Activated CD4-positive, alpha-beta T cell treated with anti-CD3 and anti-CD28 coated beads, Interleukin-2, amount 10 ng/mL, durations not matched to agents 24 days and 14 days (primary cell): ENCODE measurements around the gene THBS3. TPM values are rescaled to one million over a fixed set of nuclear protein-coding genes. Genes with fewer than 3 reads are reported as not detected.
"Not testable (repeated sequence)": the region's sequence is repeated elsewhere in the genome, so short reads cannot be mapped to it uniquely, and the experiment has no call there.

Source experiments
- DNase-seq: peaks from one replicate; pipeline ENCODE4 v3.0.0; 2022
- H3K27ac Mint-ChIP-seq: one replicate; pipeline ENCODE4 v1.8.0; 2022; ENCODE audit warnings: mild to moderate bottlenecking, mixed read lengths
- H3K27me3 Mint-ChIP-seq: one replicate; pipeline ENCODE4 v1.8.0; 2022; ENCODE audit warnings: mixed read lengths
- H3K36me3 Mint-ChIP-seq: one replicate; pipeline ENCODE4 v1.8.0; 2022; ENCODE audit warnings: low read depth, mild to moderate bottlenecking, mixed read lengths
- H3K4me1 Mint-ChIP-seq: one replicate; pipeline ENCODE4 v1.8.0; 2021; ENCODE audit warnings: mixed read lengths
- H3K4me3 Mint-ChIP-seq: one replicate; pipeline ENCODE4 v1.8.0; 2022; ENCODE audit warnings: mild to moderate bottlenecking, moderate library complexity, mixed read lengths
- H3K9me3 Mint-ChIP-seq: one replicate; pipeline ENCODE4 v1.8.0; 2021; ENCODE audit warnings: mixed read lengths
- intact Hi-C: fragments of 100-400 bp; cut with micrococcal nuclease; formaldehyde crosslinking; loops from one replicate; pipeline ENCODE4 v1.15.1; 2023
- total RNA-seq: library from RNA; stranded (reverse); gene quantifications from 2 replicates; pipeline ENCODE4 v1.2.3, GENCODE V29; 2022

Gene THBS3
- total RNA-seq, 1 donor from 2014 or later = 10.6 TPM

GRCh38 chr1:155196103-155196892, 11.4 kb downstream of the THBS3 start:
- Mint-ChIP-seq H3K27ac (no peak overlapping the region), H3K4me3 (peak overlapping the region; percentile 89), H3K36me3 (peaks cover 24% of the 10 kb centered on the region), H3K27me3 (no peaks in the 10 kb centered on the region), H3K9me3 (no peaks in the 10 kb centered on the region), H3K4me1 (peaks cover 34% of the 10 kb centered on the region)
- intact Hi-C loops = no loop called here
- DNase-seq = no peak

DNA sequence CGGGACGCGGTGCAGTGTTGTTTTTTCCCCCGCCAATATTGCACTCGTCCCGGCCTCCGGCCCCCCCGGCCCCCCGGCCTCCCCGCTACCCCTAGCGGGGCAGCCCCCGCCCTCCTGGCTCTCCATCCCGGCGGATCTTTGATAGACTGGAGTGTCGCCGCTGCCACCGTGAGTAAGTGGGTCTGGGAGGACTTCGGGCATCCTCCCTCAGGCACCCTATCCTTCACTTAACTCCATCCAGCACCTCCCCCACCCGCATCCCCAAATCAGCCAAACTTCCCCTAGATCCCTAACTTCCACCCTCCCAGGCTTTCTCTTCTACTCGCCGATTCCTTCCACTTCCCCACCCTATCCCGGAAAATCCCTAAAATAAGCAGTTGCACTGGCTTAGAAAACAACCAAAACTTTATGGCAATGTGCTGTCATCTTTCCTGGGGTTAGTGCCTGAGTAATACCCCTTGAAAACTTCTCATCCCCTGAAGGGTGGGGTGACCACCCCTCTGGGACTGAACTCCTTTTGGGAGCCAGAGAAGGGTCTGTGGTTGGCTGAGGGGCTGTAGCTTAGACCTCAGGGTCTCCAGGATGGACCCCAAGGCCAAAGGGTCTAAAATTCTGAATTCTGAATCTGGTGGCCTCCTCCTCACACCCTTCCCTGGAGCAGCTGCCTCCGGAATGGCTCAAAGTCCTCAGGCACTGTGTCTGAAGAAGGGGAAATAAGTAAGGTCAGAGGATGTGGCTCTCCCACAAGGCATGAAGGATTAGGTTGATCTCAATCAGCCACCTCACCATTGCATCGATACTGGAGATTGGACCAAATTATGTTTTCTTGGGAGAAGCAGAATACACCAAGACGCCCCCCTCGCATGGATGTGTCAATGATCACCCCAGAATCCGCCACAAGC, 12.2 kb downstream of the THBS3 start:
- intact Hi-C loops = no loop called here
- H3K27me3 Mint-ChIP-seq = no peaks in the 10 kb centered on the region
- H3K36me3 Mint-ChIP-seq = peaks cover 17% of the 10 kb centered on the region
- peak overlapping the region; percentile 89 for H3K4me3 Mint-ChIP-seq
- DNase-seq = no peak
- no peaks in the 10 kb centered on the region for H3K9me3 Mint-ChIP-seq
- H3K27ac Mint-ChIP-seq = peak overlapping the region; percentile 90
- peaks cover 34% of the 10 kb centered on the region for H3K4me1 Mint-ChIP-seq

DNA sequence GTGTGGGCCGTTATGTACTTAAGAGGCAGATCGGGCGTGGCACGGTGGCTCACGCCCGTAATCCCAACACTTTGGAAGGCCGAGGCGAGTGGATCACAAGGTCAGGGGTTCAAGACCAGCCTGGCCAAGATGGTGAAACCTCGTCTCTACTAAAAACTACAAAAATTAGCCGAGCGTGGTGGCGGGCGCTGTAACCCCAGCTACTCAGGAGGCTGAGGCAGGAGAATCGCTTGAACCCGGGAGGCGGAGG, 13.8 kb downstream of the THBS3 start:
- H3K36me3 Mint-ChIP-seq = peaks cover 17% of the 10 kb centered on the region
- H3K4me1 Mint-ChIP-seq = peaks cover 34% of the 10 kb centered on the region
- peak overlapping the region; percentile 100 for H3K27ac Mint-ChIP-seq
- not testable (repeated sequence) for H3K27me3 Mint-ChIP-seq, DNase-seq, H3K9me3 Mint-ChIP-seq
- intact Hi-C loops = loop anchor here (1.0 to 5.0 kb wide), 7 partner anchors 15 to 212 kb away; partner anchors contain the start of genes FDPS, FLAD1, KRTCAP2 and TRIM46
- peak overlapping the region; percentile 97 for H3K4me3 Mint-ChIP-seq

DNA sequence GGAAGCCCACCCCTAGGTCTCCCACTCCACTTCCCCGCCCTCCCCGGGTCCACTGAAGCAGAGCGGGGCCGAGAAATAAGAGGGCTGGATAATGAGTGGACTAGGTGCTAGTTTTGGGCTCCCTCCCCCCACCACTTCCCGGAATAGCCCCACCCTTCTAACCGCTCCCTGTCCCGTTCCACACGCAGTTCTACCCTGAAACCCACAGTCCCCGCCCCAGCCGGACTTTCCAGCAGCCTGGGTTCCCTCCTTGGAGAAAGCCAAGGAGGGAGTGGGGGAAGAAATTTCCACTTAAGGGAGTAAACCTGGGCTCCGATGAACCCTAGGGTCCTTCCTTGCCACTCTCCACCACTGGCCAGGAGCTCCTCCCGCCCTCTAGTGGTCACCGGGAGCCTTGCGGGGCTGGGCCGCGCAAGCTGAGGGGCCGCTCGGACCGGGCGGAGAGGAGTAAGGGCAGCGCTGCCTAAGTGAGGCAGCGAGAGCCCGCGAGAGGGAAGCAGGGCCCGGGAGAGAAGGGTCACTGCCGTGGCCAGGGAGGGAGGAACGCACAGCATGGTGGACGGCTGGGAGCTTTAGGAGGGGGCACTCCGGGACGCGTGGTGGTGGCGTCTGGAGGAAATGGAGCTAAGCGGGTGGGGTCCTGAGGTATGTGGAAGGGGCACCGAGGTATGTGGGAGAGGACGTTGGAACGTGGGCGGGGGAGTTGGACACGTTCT, 14.3 kb downstream of the THBS3 start:
- H3K9me3 Mint-ChIP-seq = no peaks in the 10 kb centered on the region

DNA sequence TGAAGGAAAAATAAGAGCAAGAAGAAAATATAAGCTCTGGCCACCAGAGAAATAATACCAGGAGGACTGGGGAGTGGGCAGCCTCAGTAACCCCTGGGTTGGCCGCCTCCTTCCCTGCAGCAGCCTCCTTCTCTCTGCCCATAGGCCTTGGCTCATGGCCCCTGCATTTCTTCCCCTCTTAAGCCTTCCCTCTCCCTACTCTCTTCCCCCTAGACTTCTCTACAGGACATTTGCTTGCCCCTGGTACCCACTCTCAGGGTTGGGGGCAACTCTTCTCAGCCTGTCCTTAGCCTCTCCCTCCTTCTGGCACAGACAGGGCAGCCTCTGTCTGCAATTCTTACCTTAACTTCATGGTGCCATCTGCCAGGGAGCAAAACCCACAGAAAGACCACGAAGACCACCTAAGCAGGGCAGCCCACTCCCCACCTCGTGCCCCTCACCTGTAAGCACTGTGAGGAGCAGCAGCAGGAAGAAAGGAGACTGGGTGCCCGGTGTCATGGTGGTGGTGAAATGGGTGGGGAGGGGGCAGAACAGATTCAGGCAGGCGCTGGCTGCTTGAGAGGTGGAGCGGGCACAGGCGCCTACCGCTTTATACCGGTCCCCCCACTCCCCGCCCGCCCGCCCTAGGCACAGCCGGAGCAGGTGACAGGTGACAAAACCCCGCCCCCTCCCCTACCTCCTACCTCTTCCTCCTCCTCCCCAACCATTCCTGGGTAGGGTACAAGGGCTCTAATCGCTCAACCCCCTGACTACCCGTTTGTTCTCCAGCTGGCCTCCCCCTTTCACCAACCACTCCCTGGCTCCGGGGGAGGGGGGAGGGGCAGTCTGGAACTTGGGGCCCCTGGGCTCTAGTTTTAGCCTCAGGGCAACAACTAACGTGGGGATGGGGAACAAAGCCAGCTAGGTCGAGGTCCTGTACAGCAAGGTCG, 15.1 kb downstream of the THBS3 start:
- no peak for DNase-seq
- intact Hi-C loops = loop anchor here (1.0 to 5.0 kb wide), 4 partner anchors 16 to 210 kb away; partner anchors contain the start of genes FDPS, FLAD1 and ZBTB7B
- H3K27me3 Mint-ChIP-seq = no peaks in the 10 kb centered on the region
- H3K9me3 Mint-ChIP-seq = no peaks in the 10 kb centered on the region
- peak overlapping the region; percentile 97 for H3K4me3 Mint-ChIP-seq
- H3K27ac Mint-ChIP-seq = peak overlapping the region; percentile 100
- peaks cover 11% of the 10 kb centered on the region for H3K36me3 Mint-ChIP-seq
- H3K4me1 Mint-ChIP-seq = peaks cover 38% of the 10 kb centered on the region

More for the DNA sequence above, 14.3 kb downstream of the THBS3 start:
- Mint-ChIP-seq H3K36me3 (peaks cover 17% of the 10 kb centered on the region), H3K27ac (peak overlapping the region; percentile 100), H3K4me1 (peaks cover 34% of the 10 kb centered on the region), H3K4me3 (peak overlapping the region; percentile 97), H3K27me3 (no peaks in the 10 kb centered on the region)
- intact Hi-C loops = loop anchor here (1.0 to 5.0 kb wide), 4 partner anchors 17 to 211 kb away; partner anchors contain the start of genes FDPS, FLAD1 and ZBTB7B
- DNase-seq = peak; percentile 94

- intact Hi-C loops = loop anchor here (5.0 kb wide), 3 partner anchors 115 to 210 kb away; partner anchors contain the start of genes FDPS, FLAD1 and ZBTB7B
- Mint-ChIP-seq H3K36me3 (peaks cover 9% of the 10 kb centered on the region), H3K27ac (peak overlapping the region; percentile 94), H3K4me1 (peaks cover 39% of the 10 kb centered on the region), H3K9me3 (no peaks in the 10 kb centered on the region), H3K27me3 (no peaks in the 10 kb centered on the region), H3K4me3 (peak overlapping the region; percentile 75)
- DNase-seq = no peak
These were observed 15.8 kb downstream of the THBS3 start for GRCh38 chr1:155191904-155192303.

GRCh38 chr1:155189926-155190325, 17.8 kb downstream of the THBS3 start:
- H3K27me3 Mint-ChIP-seq, H3K36me3 Mint-ChIP-seq, DNase-seq, H3K4me3 Mint-ChIP-seq, H3K27ac Mint-ChIP-seq, H3K9me3 Mint-ChIP-seq: not testable (repeated sequence)
- intact Hi-C loops = loop anchor here (5.0 kb wide), 3 partner anchors 117 to 208 kb away; partner anchors contain the start of genes FDPS, FLAD1 and ZBTB7B
- H3K4me1 Mint-ChIP-seq = peaks cover 33% of the 10 kb centered on the region

- no peak for DNase-seq
- Mint-ChIP-seq H3K27ac (peak overlapping the region; percentile 55), H3K27me3 (no peaks in the 10 kb centered on the region), H3K4me1 (peaks cover 21% of the 10 kb centered on the region), H3K9me3 (no peaks in the 10 kb centered on the region), H3K4me3 (peak overlapping the region; percentile 2), H3K36me3 (peaks cover 7% of the 10 kb centered on the region)
- intact Hi-C loops = no loop called here
These were observed 19.4 kb downstream of the THBS3 start for GRCh38 chr1:155188268-155188667.

DNA sequence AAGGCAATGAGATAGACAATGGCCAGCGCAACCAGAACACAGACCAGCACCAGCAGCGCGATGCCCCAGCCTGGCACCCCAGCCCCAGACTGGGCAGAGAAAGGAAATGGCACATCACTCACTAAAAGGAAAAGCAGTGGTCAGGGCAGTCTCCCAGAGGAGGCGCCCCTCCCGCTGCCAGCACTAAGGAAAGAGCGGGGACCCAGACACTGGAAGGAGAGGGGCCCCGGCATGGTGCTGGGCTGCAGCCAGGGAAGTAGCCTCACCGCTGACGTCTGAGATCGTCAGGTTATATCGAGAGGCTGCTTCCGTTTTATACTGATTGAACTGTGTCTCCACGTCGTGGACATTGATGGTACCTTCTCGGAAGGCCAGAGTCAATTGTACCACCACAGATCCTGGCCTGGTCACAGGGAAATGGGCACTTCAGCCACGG, 20.2 kb downstream of the THBS3 start:
- no peaks in the 10 kb centered on the region for H3K27me3 Mint-ChIP-seq
- peaks cover 9% of the 10 kb centered on the region for H3K36me3 Mint-ChIP-seq
- intact Hi-C loops = no loop called here
- no peak overlapping the region for H3K4me3 Mint-ChIP-seq
- no peaks in the 10 kb centered on the region for H3K9me3 Mint-ChIP-seq
- H3K27ac Mint-ChIP-seq = peak overlapping the region; percentile 55
- H3K4me1 Mint-ChIP-seq = peaks cover 18% of the 10 kb centered on the region
- DNase-seq = no peak

DNA sequence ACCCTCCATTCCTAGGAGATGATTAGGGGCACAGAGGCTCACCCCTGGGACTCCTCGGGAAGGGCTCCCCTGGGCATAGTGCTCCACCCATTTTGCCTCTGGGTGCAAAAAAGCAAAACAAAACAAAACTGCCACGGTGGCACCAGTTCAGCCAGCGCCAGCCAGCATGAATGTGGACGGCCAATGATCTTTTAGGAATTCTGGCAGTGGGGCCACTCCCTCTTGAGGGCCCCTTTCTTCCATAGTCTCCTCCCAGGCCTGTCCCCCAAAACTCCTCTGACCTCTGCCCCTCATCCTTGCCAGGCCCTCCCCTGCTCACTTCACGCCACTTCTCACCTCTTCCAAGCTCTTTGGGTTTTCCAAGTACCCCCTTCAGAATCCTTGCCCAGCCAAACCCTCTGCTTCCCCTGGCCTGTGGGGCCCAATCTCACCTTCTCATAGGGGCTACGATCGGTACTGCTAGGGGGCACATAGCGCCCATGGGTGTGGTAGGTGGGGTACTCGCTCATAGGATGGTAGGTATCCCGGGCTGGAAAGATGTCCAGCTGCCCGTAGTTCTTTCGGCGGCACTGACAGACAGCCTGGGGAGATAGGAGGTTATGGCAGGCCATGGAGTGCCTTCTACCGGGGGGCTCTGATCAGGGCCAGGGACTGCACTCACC, 20.8 kb downstream of the THBS3 start:
- Mint-ChIP-seq H3K4me3 (no peak overlapping the region), H3K9me3 (no peaks in the 10 kb centered on the region), H3K36me3 (peaks cover 13% of the 10 kb centered on the region), H3K27me3 (no peaks in the 10 kb centered on the region), H3K4me1 (peaks cover 13% of the 10 kb centered on the region), H3K27ac (no peak overlapping the region)
- intact Hi-C loops = no loop called here
- DNase-seq = no peak

DNA sequence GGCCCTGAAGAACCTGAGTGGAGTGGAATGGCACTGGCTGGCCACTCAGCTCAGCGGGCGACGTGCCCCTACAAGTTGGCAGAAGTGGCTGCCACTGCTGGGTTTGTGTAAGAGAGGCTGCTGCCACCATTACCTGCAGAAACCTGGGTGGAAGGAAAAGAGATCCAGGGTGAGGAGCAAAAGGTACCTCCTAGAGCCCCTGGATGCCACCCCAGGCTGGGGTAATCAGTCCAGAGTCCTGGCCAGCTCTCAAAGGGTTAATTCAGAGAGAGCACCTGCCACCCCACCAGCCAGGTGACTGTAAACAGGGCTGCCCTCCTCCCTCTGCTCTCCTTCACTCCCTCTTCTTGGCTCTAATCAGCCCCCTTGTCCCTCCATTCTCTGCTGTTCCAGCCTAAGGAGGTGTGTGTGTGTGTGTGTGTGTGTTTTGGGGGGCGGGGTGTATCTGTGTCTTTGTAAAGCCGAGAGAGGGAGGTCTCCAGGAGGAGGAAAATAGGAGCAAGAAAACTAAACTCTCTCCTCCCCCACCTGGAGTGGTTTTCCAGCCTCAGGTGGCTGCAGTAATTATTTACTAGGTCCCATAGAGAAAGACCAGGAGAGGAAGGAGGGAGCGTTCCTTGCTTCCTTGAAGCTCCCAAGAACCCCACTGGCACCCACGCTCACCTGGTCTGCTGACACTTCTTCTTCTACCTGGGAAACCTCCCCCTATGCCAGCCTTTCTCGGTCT, 21.5 kb downstream of the THBS3 start:
- H3K4me1 Mint-ChIP-seq = peaks cover 11% of the 10 kb centered on the region
- no peak overlapping the region for H3K27ac Mint-ChIP-seq
- no peaks in the 10 kb centered on the region for H3K27me3 Mint-ChIP-seq
- no peak for DNase-seq
- intact Hi-C loops = no loop called here
- no peak overlapping the region for H3K4me3 Mint-ChIP-seq
- H3K36me3 Mint-ChIP-seq = peaks cover 15% of the 10 kb centered on the region
- no peaks in the 10 kb centered on the region for H3K9me3 Mint-ChIP-seq

- Mint-ChIP-seq H3K27ac (peak overlapping the region; percentile 13), H3K4me1 (peaks cover 11% of the 10 kb centered on the region), H3K27me3 (no peaks in the 10 kb centered on the region), H3K9me3 (no peaks in the 10 kb centered on the region), H3K4me3 (no peak overlapping the region), H3K36me3 (peaks cover 16% of the 10 kb centered on the region)
- intact Hi-C loops = no loop called here
- no peak for DNase-seq
These were observed 22.0 kb downstream of the THBS3 start for GRCh38 chr1:155185783-155186066.
